Liver (tissue), 9 donors: Measurements from ENCODE around the gene KBTBD7. TPM values are rescaled to one million over a fixed set of nuclear protein-coding genes. Genes with fewer than 3 reads are reported as not detected.

Experiments used
- DNase-seq: peaks from one replicate; pipeline ENCODE4 v3.0.0-alpha.2; 2017; ENCODE audit warnings: low spot score
- H3K27ac ChIP-seq, 2 donors: one replicate each; pipeline ENCODE4 v1.7.0; 2013; ENCODE audit warnings: inconsistent platforms in 2 of 2, low read length in 2 of 2, control low read depth in 1 of 2, low read depth in 1 of 2, mild to moderate bottlenecking in 1 of 2
- H3K27me3 ChIP-seq, 4 donors: one replicate each; pipeline versions ENCODE4 v1.6.1 to v1.7.0; 2013; ENCODE audit warnings: low read length in 3 of 4, inconsistent platforms in 1 of 4, mild to moderate bottlenecking in 1 of 4, moderate library complexity in 1 of 4; ENCODE audit not compliant: control insufficient read depth in 4 of 4, insufficient read depth in 4 of 4
- H3K36me3 ChIP-seq, 4 donors: one replicate each; pipeline versions ENCODE4 v1.6.1 to v1.7.0; 2013; ENCODE audit warnings: low read length in 3 of 4, mild to moderate bottlenecking in 3 of 4, low read depth in 1 of 4, moderate library complexity in 1 of 4; ENCODE audit not compliant: control insufficient read depth in 4 of 4, insufficient read depth in 3 of 4
- H3K4me1 ChIP-seq, 4 donors: one replicate each; pipeline versions ENCODE4 v1.6.1 to v1.7.0; 2013; ENCODE audit warnings: low read length in 3 of 4, mild to moderate bottlenecking in 3 of 4, moderate library complexity in 1 of 4; ENCODE audit not compliant: control insufficient read depth in 4 of 4, insufficient read depth in 4 of 4
- H3K4me3 ChIP-seq, 3 donors: one replicate each; pipeline versions ENCODE4 v1.6.1 to v1.7.0; 2013; ENCODE audit warnings: low read length in 3 of 3, control low read depth in 1 of 3, low read depth in 1 of 3, mild to moderate bottlenecking in 1 of 3
- H3K9ac ChIP-seq, 2 donors: one replicate each; pipeline ENCODE4 v1.7.0; 2013; ENCODE audit warnings: low read length in 2 of 2, mild to moderate bottlenecking in 2 of 2, moderate library complexity in 2 of 2, control low read depth in 1 of 2, low read depth in 1 of 2
- H3K9me3 ChIP-seq, 4 donors: one replicate each; pipeline versions ENCODE4 v1.6.1 to v1.7.0; 2013; ENCODE audit warnings: low read length in 3 of 4; ENCODE audit not compliant: control insufficient read depth in 4 of 4
- ATF3 ChIP-seq: IDR thresholded peaks from 2 replicates; pipeline ENCODE4 v1.6.1; 2016; ENCODE audit warnings: antibody characterized with exemption
- CTCF ChIP-seq: fragments of 150-350 bp; IDR thresholded peaks from 2 replicates; pipeline ENCODE4 v1.5.1; 2017; ENCODE audit warnings: improper control_type of control experiment, low read depth, low read length; ENCODE audit not compliant: missing input control
- EGR1 ChIP-seq, 2 donors: IDR thresholded peaks; 2 replicates each; pipeline ENCODE4 v1.6.1; 2016 to 2018; ENCODE audit warnings: antibody characterized with exemption in 2 of 2, low read depth in 2 of 2
- FOXA1 ChIP-seq: IDR thresholded peaks from 2 replicates; pipeline ENCODE4 v1.6.1; 2016; ENCODE audit warnings: antibody characterized with exemption
- FOXA2 ChIP-seq: IDR thresholded peaks from 2 replicates; pipeline ENCODE4 v1.6.1; 2016; ENCODE audit warnings: antibody characterized with exemption
- GABPA ChIP-seq, 2 donors: IDR thresholded peaks in 1 of 2; conservative IDR thresholded peaks in 1 of 2; 2 replicates each; pipeline ENCODE4 v1.6.1; 2016; ENCODE audit warnings: antibody characterized with exemption in 2 of 2, mild to moderate bottlenecking in 1 of 2, moderate library complexity in 1 of 2
- HNF4A ChIP-seq, 2 donors: conservative IDR thresholded peaks; 2 replicates each; pipeline ENCODE4 v1.6.1; 2016; ENCODE audit warnings: antibody characterized with exemption in 2 of 2, mild to moderate bottlenecking in 2 of 2
- HNF4G ChIP-seq: IDR thresholded peaks from 2 replicates; pipeline ENCODE4 v1.6.1; 2016; ENCODE audit warnings: antibody characterized with exemption
- JUND ChIP-seq, 2 donors: IDR thresholded peaks; 2 replicates each; pipeline ENCODE4 v1.6.1; 2016; ENCODE audit warnings: antibody characterized with exemption in 2 of 2
- NR2F2 ChIP-seq: IDR thresholded peaks from 2 replicates; pipeline ENCODE4 v1.6.1; 2016; ENCODE audit warnings: antibody characterized with exemption
- RAD21 ChIP-seq, 2 donors: IDR thresholded peaks; 2 replicates each; pipeline ENCODE4 v1.6.1; 2016; ENCODE audit warnings: antibody characterized with exemption in 2 of 2, mild to moderate bottlenecking in 2 of 2
- REST ChIP-seq: IDR thresholded peaks from 2 replicates; pipeline ENCODE4 v1.6.1; 2016; ENCODE audit warnings: antibody characterized with exemption, mild to moderate bottlenecking
- RXRA ChIP-seq, 2 donors: IDR thresholded peaks; 2 replicates each; pipeline ENCODE4 v1.6.1; 2017 to 2018; ENCODE audit warnings: antibody characterized with exemption in 2 of 2, mild to moderate bottlenecking in 1 of 2
- SP1 ChIP-seq: IDR thresholded peaks from 2 replicates; pipeline ENCODE4 v1.6.1; 2018; ENCODE audit warnings: antibody characterized with exemption, mild to moderate bottlenecking
- TAF1 ChIP-seq: conservative IDR thresholded peaks from 2 replicates; pipeline ENCODE4 v1.6.1; 2016; ENCODE audit warnings: antibody characterized with exemption, mild to moderate bottlenecking
- YY1 ChIP-seq: IDR thresholded peaks from 2 replicates; pipeline ENCODE4 v1.6.1; 2016; ENCODE audit warnings: antibody characterized with exemption, mild to moderate bottlenecking
- WGBS: extraction: QIAGEN DNeasy Blood & Tissue Kit; methylation state at CpG from one replicate; pipeline ENCODE4 v1.1.7; 2013; 5-methylcytosine and 5-hydroxymethylcytosine counted together
- polyA plus RNA-seq, 2 donors: library from polyadenylated mRNA; stranded (reverse) in 1 of 2; unstranded in 1 of 2; fragments of 200-250 nt in 1 of 2; fragments of >200 nt in 1 of 2; fragmentation: Nextera tagmentation in 1 of 2; extraction: Ambion mirVana in 1 of 2; gene quantifications; one replicate each; pipeline versions ENCODE4 v1.2.1 to v1.2.3, GENCODE V29; 2013 to 2015
- total RNA-seq, 2 donors: library from RNA; depleted of rRNA; stranded (reverse); fragments of >200 nt; gene quantifications; one replicate each; pipeline ENCODE4 v1.2.3, GENCODE V29; 2014
- TF ChIP-seq, protein P1 (sequence below): IDR thresholded peaks from 2 replicates; pipeline ENCODE4 v1.6.1; 2016; ENCODE audit warnings: antibody characterized with exemption
- TF ChIP-seq, protein P2 (sequence below): IDR thresholded peaks from 2 replicates; pipeline ENCODE4 v1.6.1; 2016; ENCODE audit warnings: antibody characterized with exemption
- donor health status: healthy.
- donor health status: healthy.
- donor health status: healthy.
- donor health status: healthy.
- donor health status: healthy.

KBTBD7 gene
- total and polyA plus RNA-seq, 4 donors: 3.3 to 10.1 (median 6.9) TPM

- WGBS: 98% methylated on average over 3 of the region's 3 CpGs
Observed at GRCh38 chr13:41162151-41162550, 32.2 kb downstream of the KBTBD7 start.

More at GRCh38 chr13:41162151-41162550, 32.2 kb downstream of the KBTBD7 start:
- no peak for DNase-seq
- no peak overlapping the region for H3K9ac ChIP-seq
- H3K4me3 ChIP-seq: no peak overlapping the region
- no peaks in the 10 kb centered on the region for H3K36me3 ChIP-seq
- TF ChIP-seq FOXA1 (no peak), JUND (IDR thresholded peaks at IDR 0.05) (no peak), REST (no peak), FOXA2 (no peak), YY1 (no peak), RAD21 (IDR thresholded peaks at IDR 0.05) (no peak), NR2F2 (no peak), HNF4A (conservative IDR thresholded peaks at IDR 0.05) (no peak), EGR1 (IDR thresholded peaks at IDR 0.05; ENCODE audit: low read depth in 2 of 2) (no peak), HNF4G (no peak), CTCF (no peak), RXRA (IDR thresholded peaks at IDR 0.05) (no peak), GABPA (IDR thresholded peaks at IDR 0.05 in 1 of 2, conservative IDR thresholded peaks at IDR 0.05 in 1 of 2) (no peak), TAF1 (no peak), ATF3 (no peak), SP1 (no peak)
- TF ChIP-seq, protein P1, sequence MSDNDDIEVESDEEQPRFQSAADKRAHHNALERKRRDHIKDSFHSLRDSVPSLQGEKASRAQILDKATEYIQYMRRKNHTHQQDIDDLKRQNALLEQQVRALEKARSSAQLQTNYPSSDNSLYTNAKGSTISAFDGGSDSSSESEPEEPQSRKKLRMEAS: no peak
- TF ChIP-seq, protein P2, sequence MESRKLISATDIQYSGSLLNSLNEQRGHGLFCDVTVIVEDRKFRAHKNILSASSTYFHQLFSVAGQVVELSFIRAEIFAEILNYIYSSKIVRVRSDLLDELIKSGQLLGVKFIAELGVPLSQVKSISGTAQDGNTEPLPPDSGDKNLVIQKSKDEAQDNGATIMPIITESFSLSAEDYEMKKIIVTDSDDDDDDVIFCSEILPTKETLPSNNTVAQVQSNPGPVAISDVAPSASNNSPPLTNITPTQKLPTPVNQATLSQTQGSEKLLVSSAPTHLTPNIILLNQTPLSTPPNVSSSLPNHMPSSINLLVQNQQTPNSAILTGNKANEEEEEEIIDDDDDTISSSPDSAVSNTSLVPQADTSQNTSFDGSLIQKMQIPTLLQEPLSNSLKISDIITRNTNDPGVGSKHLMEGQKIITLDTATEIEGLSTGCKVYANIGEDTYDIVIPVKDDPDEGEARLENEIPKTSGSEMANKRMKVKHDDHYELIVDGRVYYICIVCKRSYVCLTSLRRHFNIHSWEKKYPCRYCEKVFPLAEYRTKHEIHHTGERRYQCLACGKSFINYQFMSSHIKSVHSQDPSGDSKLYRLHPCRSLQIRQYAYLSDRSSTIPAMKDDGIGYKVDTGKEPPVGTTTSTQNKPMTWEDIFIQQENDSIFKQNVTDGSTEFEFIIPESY: no peak
- H3K9me3 ChIP-seq: no peaks in the 10 kb centered on the region
- no peaks in the 10 kb centered on the region for H3K27me3 ChIP-seq
- peaks cover 0 to 1% (median 0%) of the 10 kb centered on the region in 4 donors for H3K4me1 ChIP-seq
- no peak overlapping the region for H3K27ac ChIP-seq
